WTC11 (cell line): ENCODE results near the gene FUZ. TPM values are rescaled to one million over a fixed set of nuclear protein-coding genes. Genes with fewer than 3 reads are reported as not detected.
A peak's percentile ranks its signal among the peaks of the same experiment; 100 is the strongest.

ENCODE experiments used
- ATAC-seq: fragments of 200-7000 bp; cut with Tn5 transposase; 2 replicates; pipeline ENCODE4 v1.10.0; 2021; ENCODE audit warnings: mild to moderate bottlenecking, moderate library complexity
- CTCF ChIA-PET: fragments of 300-600 bp; sonication (Branson Sonifier 250); formaldehyde crosslinking; loops from one replicate; lab custom pipeline; 2021; ENCODE audit warnings: antibody characterized with exemption; lab: Charles Lee
- POLR2A ChIA-PET: fragments of 350-600 bp; sonication (Branson Sonifier 250); formaldehyde crosslinking; loops from one replicate; lab custom pipeline; 2021; ENCODE audit warnings: antibody characterized with exemption; lab: Charles Lee
- DNase-seq: peaks from one replicate; pipeline ENCODE4 v3.0.0; 2021; ENCODE audit warnings: low spot score
- H3K27ac Mint-ChIP-seq: 2 replicates; pipeline ENCODE4 v1.8.0; 2021; ENCODE audit warnings: mixed read lengths
- H3K27me3 Mint-ChIP-seq: 2 replicates; pipeline ENCODE4 v1.8.0; 2021; ENCODE audit warnings: low read depth, mild to moderate bottlenecking, moderate library complexity, mixed read lengths
- H3K36me3 Mint-ChIP-seq: 2 replicates; pipeline ENCODE4 v1.8.0; 2021; ENCODE audit warnings: mixed read lengths
- H3K4me1 Mint-ChIP-seq: 2 replicates; pipeline ENCODE4 v1.8.0; 2022; ENCODE audit warnings: mixed read lengths
- H3K4me3 Mint-ChIP-seq: 2 replicates; pipeline ENCODE4 v1.8.0; 2021; ENCODE audit warnings: mild to moderate bottlenecking, moderate library complexity, mixed read lengths
- H3K9me3 Mint-ChIP-seq: 2 replicates; pipeline ENCODE4 v1.8.0; 2021; ENCODE audit warnings: mixed read lengths
- AFF4 ChIP-seq: sonication (generic); formaldehyde crosslinking; IDR thresholded peaks from 2 replicates; pipeline ENCODE4 v1.8.1; 2023; ENCODE audit warnings: mild to moderate bottlenecking, missing genetic modification reagents, borderline replicate concordance
- ARID4B ChIP-seq: sonication (generic); formaldehyde crosslinking; IDR thresholded peaks from 2 replicates; pipeline ENCODE4 v1.8.0; 2023; ENCODE audit warnings: missing genetic modification reagents, mild to moderate bottlenecking, borderline replicate concordance
- CDX4 ChIP-seq: fragments of 250-450 bp; sonication (Bioruptor Pico); IDR thresholded peaks from 2 replicates; pipeline ENCODE4 v1.9.0; 2021; ENCODE audit warnings: moderate library complexity, mild to moderate bottlenecking, inconsistent platforms, borderline replicate concordance
- CREB1 ChIP-seq: sonication (generic); formaldehyde crosslinking; IDR thresholded peaks from 2 replicates; pipeline ENCODE4 v1.8.0; 2023; ENCODE audit warnings: mild to moderate bottlenecking, missing genetic modification reagents
- ELF4 ChIP-seq: sonication (generic); formaldehyde crosslinking; IDR thresholded peaks from 2 replicates; pipeline ENCODE4 v1.8.1; 2022; ENCODE audit warnings: low read depth, mild to moderate bottlenecking, moderate library complexity, missing genetic modification reagents
- ESRRA ChIP-seq: sonication (generic); formaldehyde crosslinking; IDR thresholded peaks from 2 replicates; pipeline ENCODE4 v1.8.1; 2022; ENCODE audit warnings: mild to moderate bottlenecking, missing genetic modification reagents, borderline replicate concordance
- KAT7 ChIP-seq: sonication (generic); formaldehyde crosslinking; IDR thresholded peaks from 2 replicates; pipeline ENCODE4 v1.8.1; 2023; ENCODE audit warnings: missing genetic modification reagents, mild to moderate bottlenecking, borderline replicate concordance
- MAX ChIP-seq: sonication (generic); formaldehyde crosslinking; IDR thresholded peaks from 2 replicates; pipeline ENCODE4 v1.8.0; 2022; ENCODE audit warnings: mild to moderate bottlenecking, missing genetic modification reagents
- PRDM15 ChIP-seq: sonication (generic); formaldehyde crosslinking; IDR thresholded peaks from 2 replicates; pipeline ENCODE4 v1.8.0; 2022; ENCODE audit warnings: missing genetic modification reagents
- PRRX2 ChIP-seq: fragments of 250-450 bp; sonication (Bioruptor Pico); IDR thresholded peaks from 2 replicates; pipeline ENCODE4 v1.8.0; 2021; ENCODE audit warnings: mild to moderate bottlenecking
- RORB ChIP-seq: fragments of 250-450 bp; sonication (Bioruptor Pico); IDR thresholded peaks from 2 replicates; pipeline ENCODE4 v1.9.0; 2021; ENCODE audit warnings: mild to moderate bottlenecking
- SMAD4 ChIP-seq: sonication (generic); formaldehyde crosslinking; IDR thresholded peaks from 2 replicates; pipeline ENCODE4 v1.8.0; 2022; ENCODE audit warnings: mild to moderate bottlenecking, missing genetic modification reagents
- ZNF121 ChIP-seq: sonication (generic); formaldehyde crosslinking; IDR thresholded peaks from 2 replicates; pipeline ENCODE4 v1.8.0; 2023; ENCODE audit warnings: missing genetic modification reagents
- ZNF532 ChIP-seq: fragments of 250-450 bp; sonication (Bioruptor Pico); IDR thresholded peaks from 2 replicates; pipeline ENCODE4 v1.9.0; 2021; ENCODE audit warnings: mild to moderate bottlenecking, borderline replicate concordance
- total RNA-seq: library from RNA; stranded (reverse); gene quantifications from 3 replicates; pipeline ENCODE4 v1.2.3, GENCODE V29; 2021

The FUZ gene
- total RNA-seq, 1 experiment from 2014 or later, result 35.1 TPM

GRCh38 chr19:49854378-49855263, 41.5 kb upstream of the FUZ start:
- no peak overlapping the region for H3K4me3 Mint-ChIP-seq
- TF ChIP-seq CREB1 (CRISPR knock-in tag) (no peak), PRRX2 (0 out of 2 replicates have a peak, but pooled peaks have one; percentile 20)
- CTCF ChIA-PET, result interaction anchor here (0.6 to 1.8 kb wide), 3 partner anchors 11 to 460 kb away, joined by 3 to 5 read pairs (median 5); no protein-coding TSS in a partner anchor
- DNase-seq (no peak), ATAC-seq (no peak)
- H3K36me3 Mint-ChIP-seq, result peaks cover 28% of the 10 kb centered on the region
- POLR2A ChIA-PET, result no interaction called here
- H3K27me3 Mint-ChIP-seq, result peaks cover 3% of the 10 kb centered on the region; the same call in 1 of the 2 replicates
- peaks cover 18% of the 10 kb centered on the region for H3K4me1 Mint-ChIP-seq
- H3K27ac Mint-ChIP-seq, result no peak overlapping the region
- no peaks in the 10 kb centered on the region for H3K9me3 Mint-ChIP-seq

- H3K4me3 Mint-ChIP-seq, result peak overlapping the region; percentile 40
- no peak overlapping the region; the same call in 1 of the 2 replicates for H3K27ac Mint-ChIP-seq
- ATAC-seq (no peak), DNase-seq (no peak)
- peaks cover 22% of the 10 kb centered on the region for H3K4me1 Mint-ChIP-seq
- CTCF ChIA-PET, result interaction anchor here (0.6 to 1.8 kb wide), 3 partner anchors 11 to 460 kb away, joined by 3 to 5 read pairs (median 5); no protein-coding TSS in a partner anchor
- POLR2A ChIA-PET, result interaction anchor here (0.8 kb wide), 1 partner anchor 16 kb away, joined by 3 read pairs; no protein-coding TSS in a partner anchor
- H3K27me3 Mint-ChIP-seq, result peaks cover 3% of the 10 kb centered on the region; the same call in 1 of the 2 replicates
- peaks cover 4% of the 10 kb centered on the region for H3K9me3 Mint-ChIP-seq
- peaks cover 30% of the 10 kb centered on the region for H3K36me3 Mint-ChIP-seq
- TF ChIP-seq ESRRA, result no peak
- TF ChIP-seq CDX4 (CRISPR knock-in tag), result no peak
- no peak for TF ChIP-seq AFF4 (CRISPR knock-in tag)
- no peak for TF ChIP-seq ZNF121
- no peak for TF ChIP-seq ZNF532
- no peak for TF ChIP-seq PRDM15 (CRISPR knock-in tag)
- no peak for TF ChIP-seq KAT7 (CRISPR knock-in tag)
- TF ChIP-seq MAX, result no peak
- no peak for TF ChIP-seq RORB (CRISPR knock-in tag)
- TF ChIP-seq SMAD4 (CRISPR knock-in tag), result no peak
- no peak for TF ChIP-seq ARID4B (CRISPR knock-in tag)
- TF ChIP-seq ELF4, result no peak
These were observed 40.8 kb upstream of the FUZ start for GRCh38 chr19:49853852-49854377.
